Measurements from ENCODE around the gene CMTM5.

The CMTM5 gene

DNA sequence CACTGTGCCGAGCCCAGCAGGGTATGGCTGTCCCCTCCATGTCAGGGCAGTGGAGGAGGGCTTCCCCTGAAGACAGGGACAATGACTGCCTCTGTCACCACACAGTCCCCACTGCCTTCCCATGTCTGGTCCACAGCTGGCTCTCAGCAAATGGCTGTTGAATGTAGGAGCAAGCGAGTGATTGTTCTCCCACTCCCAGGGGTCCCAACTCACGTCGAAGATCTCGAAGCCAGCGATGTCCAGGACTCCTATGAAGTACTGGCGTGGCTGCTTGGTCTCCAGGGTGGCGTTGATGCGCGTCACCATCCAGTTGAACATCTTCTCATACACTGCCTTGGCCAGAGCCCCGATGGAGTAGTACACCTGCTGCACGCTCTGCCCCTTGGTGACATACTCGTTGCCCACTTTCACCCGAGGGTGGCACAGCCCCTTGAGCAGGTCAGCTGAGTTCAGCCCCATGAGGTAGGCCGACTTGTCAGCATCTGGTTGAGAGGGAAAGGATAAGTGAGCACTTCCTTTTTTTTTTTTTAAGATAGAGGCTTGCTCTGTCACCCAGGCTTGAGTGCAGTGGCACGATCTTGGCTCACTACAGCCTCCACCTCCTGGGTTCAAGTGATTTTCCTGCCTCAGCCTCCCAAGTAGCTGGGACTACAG lies 23.8 kb downstream of the CMTM5 start:
- peak; percentile 57 for DNase-seq

DNA sequence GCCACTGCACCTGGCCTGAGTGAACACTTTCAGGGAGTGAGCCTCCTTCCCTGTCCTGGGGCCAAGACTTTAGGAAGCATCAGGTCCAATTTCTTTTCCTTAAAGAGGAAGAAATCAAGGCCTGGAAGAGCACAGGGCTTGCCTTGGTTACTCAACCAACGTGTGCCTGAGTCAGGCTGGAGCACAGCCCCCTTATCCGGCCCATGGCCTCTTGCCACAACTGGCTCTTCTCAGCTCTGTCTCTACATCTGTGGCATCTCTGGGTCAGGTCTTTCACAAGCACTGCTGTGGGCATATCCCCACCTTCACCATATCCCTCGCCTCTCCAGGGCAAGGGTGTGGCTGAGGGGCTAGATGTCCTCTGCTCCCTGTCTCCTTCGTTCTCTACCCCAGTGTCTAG lies 24.4 kb downstream of the CMTM5 start:
- DNase-seq, result peak; percentile 70

DNA sequence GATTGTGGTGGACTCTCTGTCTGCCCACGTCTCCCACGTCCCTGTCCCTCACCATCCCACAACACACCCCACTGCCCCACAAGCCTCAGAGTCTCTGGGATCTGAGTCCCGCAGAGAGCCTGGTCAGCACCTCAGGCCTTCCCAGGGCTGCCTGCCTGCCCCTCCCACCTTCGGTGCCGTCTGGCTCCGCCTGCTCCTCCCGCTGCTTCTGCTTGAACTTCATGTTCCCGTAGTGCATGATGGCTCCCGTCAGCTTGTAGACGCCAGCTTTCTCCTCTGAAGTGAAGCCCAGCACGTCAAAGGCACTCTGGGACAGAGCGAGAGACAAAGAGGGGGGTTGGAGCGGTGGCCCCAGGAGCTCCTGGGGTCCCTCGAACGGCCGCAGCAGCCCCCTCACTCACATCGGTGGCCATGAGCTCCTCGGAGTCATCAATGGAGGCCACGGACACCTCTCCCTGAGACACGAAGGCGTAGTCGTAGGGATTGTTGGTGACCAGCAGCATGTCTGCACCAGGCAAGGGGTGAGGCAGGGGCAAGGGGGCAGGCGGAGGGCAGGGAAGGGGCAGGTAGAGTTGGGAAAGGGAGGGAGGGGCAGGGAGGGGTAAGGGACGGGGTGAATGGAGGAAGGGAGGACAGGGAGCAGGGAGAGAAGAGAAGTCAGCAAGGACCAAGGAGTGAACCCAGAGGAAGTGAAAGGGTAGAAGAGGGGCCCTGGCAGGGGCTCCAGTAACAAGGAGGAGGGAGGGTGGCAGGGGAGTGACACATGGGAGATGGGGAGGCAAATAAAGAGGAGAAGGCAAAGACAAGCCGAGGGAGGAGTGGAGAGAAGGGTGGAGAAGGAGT lies 25.7 kb downstream of the CMTM5 start:
- DNase-seq, result peak; percentile 8

DNA sequence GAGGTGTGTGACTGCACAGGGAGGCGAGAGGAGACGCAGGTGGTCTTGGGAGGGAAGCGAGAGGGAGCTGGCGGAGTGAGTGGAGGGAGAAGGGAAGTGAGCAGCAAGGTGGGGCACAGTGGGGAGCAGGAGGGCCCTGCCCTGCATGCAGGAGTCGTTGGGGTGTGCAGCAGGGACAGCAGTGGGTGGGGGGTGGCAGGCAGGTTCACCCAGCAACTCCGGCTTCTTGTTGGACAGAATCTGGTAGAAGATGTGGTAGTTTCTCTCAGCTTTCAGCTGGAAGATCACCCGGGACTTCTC lies 26.2 kb downstream of the CMTM5 start:
- DNase-seq, result no peak

DNA sequence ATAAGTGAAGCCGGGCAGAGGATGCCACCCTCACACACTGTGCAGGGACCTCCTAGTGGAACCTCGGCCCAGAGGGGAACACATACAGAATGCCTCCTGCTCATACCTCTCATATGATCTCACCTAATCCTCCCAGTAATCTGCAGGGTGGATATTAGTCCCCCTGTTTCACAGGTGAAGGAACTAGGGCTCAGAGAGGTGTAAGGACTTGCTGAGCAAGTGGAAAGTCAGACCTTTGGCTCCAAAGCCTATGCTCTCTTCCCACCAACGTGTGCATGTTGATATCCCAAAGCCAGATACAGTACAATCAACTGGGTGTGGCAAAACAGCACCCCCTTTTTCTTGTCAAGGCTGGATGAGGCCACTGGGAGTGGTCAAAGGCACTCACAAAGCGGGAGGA lies 27.1 kb downstream of the CMTM5 start:
- DNase-seq, result no peak

DNA sequence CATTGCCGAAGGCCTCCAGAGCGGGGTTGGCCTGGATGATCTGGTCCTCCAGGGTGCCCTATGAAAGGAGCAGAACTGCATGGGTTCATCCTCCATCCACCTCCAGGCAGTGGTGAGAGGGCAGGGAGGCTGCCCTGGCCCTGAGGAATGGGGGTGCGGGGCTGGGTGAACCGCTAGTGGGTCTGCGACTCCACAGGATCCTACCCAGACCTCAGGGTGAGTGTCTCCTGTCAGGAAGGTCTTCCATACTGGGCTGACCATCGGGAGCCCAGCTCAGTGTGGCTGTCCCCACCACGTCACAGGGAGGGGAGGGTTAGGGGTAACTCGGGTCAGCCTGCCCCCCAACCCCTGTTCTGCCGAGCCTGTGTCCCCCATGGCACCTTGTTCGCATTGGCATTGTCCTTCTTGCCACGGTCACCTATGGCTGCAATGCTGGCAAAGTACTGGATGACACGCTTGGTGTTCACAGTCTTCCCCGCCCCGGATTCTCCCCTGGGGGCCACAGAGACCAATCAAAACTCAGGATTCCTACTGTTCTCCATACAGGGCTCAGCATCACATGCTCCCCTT lies 27.6 kb downstream of the CMTM5 start:
- DNase-seq, result no peak

DNA sequence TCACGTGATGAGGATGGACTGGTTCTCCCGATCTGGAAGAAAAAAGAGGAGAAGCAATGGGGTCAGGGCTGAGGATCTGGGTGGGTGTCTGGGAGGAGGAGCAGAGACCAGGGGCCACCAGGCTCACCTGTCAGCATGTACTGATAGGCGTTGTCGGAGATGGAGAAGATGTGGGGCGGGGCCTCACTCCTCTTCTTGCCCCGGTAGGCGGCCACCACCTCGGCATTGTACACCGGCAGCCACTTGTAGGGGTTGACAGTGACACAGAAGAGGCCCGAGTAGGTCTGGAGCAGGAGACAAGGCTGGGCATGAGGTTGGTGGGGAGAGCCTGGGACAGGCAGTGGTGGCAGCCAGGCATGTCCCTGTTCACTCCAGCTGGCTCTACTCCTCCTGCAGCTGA lies 28.2 kb downstream of the CMTM5 start:
- no peak for DNase-seq

DNA sequence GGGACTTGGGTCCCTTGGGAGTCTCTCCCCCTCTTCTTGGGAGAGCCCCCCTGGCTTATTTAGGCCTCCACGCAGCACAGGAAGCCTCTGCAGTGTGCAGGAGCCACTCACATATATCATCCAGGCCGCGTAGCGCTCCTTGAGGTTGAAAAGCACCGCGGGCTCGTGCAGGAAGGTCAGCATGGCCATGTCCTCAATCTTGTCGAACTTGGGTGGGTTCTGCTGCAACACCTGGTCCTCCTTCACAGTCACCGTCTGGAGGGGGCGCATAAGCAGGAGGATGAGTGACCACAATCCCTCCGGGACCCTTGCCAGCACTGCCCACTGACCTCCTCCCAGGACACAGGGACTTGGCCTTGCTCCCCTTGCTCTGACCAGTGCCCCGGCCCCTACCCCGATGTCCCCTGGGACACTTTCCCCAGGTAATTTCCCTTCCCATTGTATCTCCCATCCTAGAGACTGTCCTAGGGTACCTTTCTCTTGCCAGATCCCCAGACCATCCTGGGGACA lies 28.7 kb downstream of the CMTM5 start:
- no peak for DNase-seq

DNA sequence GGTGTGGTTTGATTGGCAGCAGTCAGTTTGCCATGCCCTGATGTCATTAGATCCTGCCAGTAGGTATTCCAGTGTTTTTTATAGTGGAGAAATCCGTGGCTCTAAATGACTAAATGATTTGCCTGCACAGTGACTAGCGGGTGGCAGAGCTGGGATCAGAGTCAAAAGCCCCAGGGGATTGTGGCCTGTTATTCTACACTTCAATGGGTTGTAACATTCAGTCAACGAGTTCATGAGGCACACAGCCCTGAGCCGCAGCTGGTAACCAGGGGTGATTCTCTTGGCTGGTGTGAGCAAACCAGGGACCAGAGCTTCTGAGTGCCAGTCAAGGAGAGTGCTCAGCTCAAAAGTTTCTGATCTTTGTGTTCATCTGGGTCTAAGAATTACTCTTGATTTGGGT lies 29.4 kb downstream of the CMTM5 start:
- no peak for DNase-seq

DNA sequence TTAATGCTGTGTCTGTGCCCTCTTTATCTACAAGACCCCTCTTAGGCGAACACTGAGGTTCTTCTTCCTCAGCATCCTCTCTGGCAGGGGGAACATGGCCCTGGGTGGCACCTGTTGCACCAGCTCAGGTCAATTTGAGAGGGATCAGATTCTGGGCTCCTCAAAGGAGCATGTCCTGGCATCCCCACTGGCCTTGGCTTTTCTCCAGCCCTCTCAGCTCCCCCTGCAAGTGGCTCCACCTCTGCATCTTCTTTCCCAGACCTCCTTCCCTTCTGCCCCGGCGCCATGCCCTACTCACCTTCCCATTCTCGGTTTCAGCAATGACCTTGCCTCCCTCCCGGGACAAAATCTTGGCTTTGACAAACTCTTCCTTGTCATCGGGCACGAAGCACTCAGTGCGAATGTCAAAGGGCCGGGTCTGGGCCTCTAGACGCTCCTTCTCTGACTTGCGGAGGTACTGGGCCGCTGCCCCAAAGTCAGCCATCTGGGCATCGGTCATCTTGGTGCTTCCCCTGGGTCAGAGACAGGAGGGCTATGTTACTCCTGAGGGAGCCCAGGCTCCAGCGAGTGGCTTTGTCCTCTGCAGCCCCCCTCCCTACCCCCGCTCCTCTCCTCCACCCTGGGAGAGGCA lies 30.0 kb downstream of the CMTM5 start:
- DNase-seq, result no peak

DNA sequence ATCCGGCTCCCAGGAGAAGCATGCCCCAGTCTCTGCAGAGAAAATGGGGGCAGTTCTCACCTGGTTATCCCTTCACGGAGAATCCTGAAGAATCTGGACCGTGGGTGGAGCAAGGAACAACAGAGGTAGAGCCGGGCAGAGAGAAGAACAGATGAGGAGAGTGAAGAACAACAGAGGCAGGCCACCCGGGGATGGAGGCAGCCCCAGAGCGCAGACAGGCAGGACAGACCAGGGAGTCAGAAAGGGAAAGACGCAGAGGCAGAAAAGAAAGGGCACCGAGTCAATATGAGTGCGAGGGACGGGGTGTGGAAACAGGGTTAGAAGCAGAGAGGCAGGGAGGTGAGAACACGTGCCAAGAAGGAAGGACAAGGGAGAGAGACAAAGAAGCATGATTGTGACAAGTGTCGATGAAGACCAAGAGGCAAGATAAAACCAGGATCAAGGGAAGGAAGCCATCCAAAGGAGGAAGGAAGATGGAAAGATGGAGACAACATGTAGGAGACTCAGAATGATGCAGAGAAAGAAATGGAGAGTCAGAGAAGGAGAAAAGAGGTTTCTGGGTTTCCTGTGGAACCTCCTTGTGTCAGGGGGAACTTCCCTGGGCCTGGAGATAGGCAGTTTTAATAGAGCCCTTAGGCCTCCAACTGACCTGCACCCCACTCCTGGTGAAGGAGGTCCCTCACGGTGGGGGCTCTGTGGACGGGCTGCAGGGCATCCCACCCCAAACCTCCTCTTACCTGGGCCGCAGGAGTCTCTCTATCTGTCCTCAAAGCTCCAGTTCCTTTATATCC lies 30.9 kb downstream of the CMTM5 start, which contains the start of gene MYH6:
Gene MYH6 (minus strand): TSS at position 758 of the 791 bp plus-strand sequence. CDS start 1,050 bp downstream, outside the sequence.
- no peak for DNase-seq

DNA sequence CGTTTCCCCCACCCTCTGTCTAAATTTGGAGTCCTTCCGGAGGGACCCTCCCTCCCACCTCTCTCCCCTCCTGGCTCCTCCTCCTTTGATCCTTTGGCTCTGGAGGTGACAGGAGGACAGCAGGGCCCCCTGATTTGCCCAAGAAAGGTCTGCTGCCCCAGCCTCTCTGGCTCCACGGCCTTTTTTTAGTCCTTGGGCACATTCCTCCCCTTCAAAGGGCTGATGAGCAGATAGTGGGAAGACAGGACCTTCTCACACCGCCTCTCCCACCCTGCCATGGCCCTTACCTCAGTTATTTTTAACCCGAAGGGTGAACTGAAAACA lies 31.4 kb downstream of the CMTM5 start:
- DNase-seq, result no peak

DNA sequence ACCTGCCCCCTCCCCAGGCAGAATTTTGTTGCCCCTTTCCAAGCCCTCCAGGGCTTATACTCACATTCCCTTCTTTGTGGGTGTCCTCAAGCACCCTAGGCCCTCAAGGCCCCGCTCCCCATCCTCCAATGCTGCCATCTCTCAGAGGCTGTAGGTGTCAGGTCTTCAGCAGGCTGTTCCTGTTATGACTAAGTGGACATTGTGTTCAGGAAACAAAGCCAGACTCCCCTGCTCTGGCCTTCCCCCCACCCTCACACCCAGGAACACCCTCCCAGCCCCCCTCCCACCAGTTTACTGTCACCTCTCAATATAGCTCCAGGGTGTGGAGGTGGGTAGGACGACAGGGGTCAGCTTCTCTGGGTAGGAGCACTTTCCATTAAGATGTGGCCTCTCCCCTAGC lies 32.6 kb downstream of the CMTM5 start:
- DNase-seq, result no peak

DNA sequence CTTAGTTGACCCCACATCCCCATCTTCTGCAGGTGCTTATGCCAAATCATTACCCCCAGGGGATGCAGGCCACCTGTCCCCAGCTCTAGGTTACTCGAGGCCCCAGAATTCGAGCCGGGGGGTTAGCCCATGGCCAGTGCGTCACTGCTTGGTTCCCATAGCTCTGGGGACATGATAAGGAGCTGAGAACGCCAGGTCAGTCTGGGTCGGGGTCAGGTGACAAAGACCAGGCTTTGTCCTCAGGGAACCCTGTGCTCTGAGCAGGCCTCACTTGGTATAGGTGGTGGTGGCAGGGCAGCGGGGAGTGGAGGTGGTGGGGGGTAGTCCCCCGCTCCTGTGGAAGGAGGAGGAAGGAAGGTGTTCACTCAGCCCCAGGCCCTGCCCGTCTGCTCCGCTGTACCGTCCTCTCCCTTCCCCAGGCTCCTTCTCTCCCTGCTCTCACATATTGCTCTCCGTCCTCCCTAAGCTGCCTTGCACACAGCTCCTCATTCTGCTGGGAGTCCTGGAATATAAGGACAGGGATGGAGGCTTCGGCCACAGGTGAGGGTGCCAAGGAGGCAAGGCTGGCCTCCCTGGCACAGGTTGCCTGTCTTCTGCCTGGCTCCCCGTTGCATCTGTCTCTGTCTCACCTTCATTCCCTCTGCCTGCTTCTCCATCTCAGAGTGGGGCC lies 33.3 kb downstream of the CMTM5 start:
- no peak for DNase-seq

DNA sequence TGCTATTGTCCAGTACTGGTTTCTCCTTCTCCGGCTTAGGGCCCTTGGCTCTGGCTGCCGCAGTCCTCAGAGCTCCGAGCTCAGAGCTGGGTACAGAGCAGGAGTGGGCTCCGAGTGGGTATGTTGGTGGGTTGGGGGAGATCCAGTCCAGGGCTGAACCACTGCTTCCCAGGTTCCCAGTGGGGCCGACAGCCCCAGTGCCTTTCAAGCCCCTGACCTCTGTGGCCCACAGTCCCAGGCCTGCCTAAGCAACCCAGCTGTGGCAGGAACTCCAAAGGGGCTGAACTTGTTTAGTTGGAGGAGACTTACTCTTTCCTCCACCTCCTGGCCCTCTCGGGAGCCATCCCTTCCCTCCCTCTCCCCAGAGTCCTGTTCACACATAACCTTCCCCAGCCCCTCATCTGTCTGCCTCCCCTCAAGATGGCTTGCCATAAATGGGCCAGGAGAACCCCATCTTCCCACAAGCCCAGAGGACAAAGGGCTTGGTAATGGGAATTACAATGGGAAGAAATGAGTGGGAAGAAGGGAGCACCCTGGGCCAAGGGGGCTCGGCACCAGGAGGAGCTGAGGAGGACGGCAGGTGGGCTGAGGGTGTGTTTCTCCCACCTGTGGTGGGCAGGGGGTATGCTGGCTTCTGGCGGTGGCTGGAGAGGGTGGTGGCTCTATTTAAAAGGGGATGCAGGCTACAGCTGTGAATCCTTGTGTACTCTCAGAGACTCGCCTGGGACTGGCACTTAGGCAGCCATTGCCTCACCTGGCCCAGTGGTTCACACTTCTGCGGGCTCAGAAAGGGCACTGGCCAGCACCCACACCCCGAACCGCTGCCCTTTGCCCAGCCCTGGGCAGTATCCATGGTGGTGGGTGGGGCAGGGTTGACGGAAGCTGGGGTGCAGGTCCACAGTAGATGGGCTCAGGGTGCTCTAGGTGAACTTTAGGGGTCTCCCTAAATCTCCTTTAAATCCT lies 35.0 kb downstream of the CMTM5 start:
- DNase-seq, result no peak

DNA sequence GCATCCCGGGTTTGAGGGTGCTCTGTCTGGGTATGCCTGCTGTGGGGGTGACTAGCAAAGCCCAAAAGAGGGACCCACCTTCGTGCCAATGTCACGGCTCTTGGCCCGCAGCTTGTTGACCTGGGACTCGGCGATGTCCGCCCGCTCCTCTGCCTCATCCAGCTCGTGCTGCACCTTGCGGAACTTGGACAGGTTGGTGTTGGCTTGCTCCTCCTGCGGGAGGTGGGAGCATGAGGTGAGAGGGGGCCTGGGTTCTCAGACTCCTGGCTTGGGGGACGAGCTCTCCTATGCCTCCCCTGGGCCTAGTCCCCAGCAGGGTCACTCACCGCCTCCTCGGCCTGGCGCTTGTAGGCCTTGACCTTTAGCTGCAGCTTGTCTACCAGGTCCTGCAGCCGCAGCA lies 36.8 kb downstream of the CMTM5 start:
- DNase-seq, result no peak

DNA sequence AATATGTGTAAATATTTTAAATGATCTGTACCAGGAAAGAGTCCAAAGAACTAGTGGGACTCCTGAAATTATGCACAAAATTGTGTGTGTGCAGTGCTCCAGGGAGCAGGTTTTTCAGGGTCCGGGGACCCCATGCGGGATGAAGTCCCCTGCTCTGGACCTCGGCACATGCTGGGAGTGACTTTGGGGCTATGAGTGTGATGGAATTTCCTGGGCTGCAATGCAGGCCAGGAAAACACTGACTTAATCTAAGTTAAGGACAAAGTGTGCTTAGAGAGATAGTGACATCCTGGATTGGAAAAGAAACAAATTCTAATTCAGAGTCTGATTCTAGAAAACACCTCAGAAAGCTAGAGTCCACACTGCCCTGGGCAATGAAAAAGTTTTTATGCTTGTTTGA lies 37.4 kb downstream of the CMTM5 start:
- DNase-seq, result no peak

DNA sequence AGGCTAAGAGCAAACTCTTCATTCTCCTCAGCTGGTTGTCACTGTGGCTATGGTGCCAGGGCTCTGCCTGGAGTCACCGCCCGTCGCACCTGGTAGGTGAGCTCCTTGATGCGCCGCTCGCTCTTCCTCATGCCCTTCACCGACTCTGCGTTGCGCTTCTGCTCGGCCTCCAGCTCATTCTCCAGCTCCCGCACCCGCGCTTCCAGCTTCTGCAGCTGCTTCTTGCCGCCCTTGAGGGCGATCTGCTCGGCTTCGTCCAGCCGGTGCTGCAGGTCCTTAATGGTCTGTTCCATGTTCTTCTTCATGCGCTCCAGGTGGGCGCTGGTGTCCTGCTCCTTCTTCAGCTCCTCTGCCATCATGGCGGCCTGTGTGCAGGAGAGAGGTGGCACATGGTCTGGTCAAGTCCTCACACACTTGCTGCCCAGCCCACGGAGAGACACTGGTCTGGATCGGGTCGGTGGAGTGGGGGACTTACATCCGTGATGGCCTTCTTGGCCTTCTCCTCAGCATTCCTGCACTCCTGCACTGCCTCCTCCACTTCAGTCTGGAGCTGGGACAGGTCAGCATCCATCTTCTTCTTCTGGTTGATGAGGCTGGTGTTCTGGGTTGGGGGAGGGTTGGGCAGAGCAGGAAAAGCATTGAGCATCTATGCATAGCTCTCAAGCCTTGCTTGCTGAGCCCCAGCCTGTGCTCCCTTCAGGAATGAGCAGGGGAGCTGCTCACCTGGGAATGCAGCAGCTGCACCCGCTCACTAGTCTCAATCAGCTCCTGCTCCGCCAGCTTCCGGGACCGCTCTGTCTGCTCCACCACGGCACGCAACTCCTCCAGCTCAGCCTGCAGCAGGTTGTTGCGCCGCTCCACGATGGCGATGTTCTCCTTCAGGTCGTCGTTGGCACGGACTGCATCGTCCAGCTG lies 38.3 kb downstream of the CMTM5 start:
- no peak for DNase-seq

DNA sequence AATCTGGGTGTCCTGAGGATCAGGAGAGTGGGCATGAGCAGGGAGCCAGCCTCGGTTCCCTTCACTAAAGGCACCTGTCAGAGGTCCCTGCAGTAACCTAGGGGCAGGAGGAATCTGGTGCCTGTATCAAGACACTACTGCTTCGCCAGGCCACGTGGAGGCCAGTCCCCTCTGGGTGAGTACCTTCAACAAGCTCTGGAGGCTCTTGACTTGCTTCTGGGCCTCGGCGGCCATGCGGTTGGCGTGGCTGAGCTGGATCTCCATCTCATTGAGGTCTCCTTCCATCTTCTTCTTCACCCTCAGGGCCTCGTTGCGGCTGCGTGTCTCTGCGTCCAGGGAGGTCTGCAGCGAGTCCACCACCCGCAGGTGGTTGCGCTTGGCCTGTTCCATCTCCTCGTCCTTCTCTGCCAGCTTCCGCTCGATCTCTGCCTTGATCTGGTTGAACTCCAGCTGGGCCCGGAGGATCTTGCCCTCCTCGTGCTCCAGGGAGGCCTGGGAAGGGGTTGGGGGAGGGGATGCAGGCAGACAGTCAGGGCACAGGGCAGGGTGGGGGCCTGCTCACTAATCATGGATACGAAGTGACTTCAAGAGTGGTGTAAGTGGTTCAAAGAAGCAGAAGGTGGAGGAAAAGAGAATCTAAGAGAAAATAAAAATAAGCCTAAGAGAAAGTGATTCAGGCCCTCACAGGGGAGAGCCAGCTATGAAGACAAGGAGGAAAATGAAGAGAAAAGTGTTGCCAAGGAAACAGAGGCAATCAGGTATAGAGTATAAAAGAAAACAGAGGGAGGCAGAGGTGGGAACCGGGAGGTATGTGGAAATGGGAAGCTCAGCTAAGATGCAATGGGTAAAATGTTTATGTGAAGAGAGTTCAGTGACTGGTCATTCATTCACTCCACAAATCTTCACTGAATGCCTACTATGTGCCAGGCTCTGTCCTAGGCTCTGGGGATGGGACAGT lies 39.3 kb downstream of the CMTM5 start:
- no peak for DNase-seq

All from MV-4-11 (cell line).